ENCODE data around the gene BAAT.
A peak's percentile ranks its signal among the peaks of the same experiment; 100 is the strongest.

BAAT gene

GRCh38 chr9:101398068-101398929, 13.5 kb upstream of the BAAT start, which contains the start of the genes MRPL50 and ZNF189:
MRPL50 (minus strand) TSS chr9:101398618; CDS start chr9:101398592, 26 bp downstream.
ZNF189 (plus strand) TSS chr9:101398851; CDS start chr9:101399157, 306 bp downstream.
- DNase-seq, result peak; percentile 97

DNA sequence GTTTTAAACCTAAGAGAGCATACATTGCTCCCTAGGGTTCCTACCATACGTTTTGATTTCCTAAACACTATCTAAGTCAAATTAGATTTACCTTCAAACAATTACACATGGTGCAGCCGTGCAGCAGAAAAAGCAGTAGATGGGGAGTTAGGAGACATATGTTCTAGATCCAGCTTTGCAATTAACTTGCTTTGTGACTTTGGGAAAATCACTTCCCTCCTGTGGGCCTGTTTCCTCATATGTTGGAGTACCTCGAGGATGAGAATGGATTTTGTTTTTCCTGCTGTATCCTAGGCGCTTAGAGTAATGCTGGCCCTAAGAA, 12.9 kb upstream of the BAAT start:
- DNase-seq, result no peak

GRCh38 chr9:101394687-101395086, 9.9 kb upstream of the BAAT start:
- DNase-seq, result no peak

GRCh38 chr9:101393135-101393534, 8.3 kb upstream of the BAAT start:
- no peak for DNase-seq

- no peak for DNase-seq
Observed at GRCh38 chr9:101388507-101388993, 3.7 kb upstream of the BAAT start.

- peak; percentile 38 for DNase-seq
Observed at GRCh38 chr9:101387871-101388506, 3.2 kb upstream of the BAAT start.

DNA sequence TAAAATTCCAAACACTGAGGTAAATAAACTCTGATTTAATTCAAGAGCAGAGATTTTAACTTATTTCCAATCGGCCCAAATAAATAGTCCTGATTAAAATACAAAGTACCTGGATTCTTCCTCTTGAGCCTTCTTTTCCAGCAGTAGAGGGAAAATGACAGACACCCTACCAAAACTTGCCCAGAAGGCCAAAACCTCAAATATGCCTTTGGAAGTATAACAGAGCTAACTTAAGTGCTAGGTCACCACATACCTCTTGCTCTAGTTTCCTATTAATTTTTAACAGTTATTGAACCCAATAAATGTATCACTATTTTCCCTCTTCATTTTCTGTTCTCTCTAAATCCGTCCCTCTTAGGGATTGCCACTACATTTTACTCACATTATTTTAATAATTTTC, 1.4 kb downstream of the BAAT start:
- no peak for DNase-seq

- DNase-seq, result no peak
Observed at GRCh38 chr9:101381833-101382342, 2.9 kb downstream of the BAAT start.

GRCh38 chr9:101381118-101381517, 3.7 kb downstream of the BAAT start:
- DNase-seq, result no peak

GRCh38 chr9:101380295-101380694, 4.5 kb downstream of the BAAT start:
- DNase-seq, result no peak

- no peak for DNase-seq
Observed at GRCh38 chr9:101376111-101376848, 8.5 kb downstream of the BAAT start.

- DNase-seq, result no peak
Observed at GRCh38 chr9:101375546-101375945, 9.3 kb downstream of the BAAT start.

- no peak for DNase-seq
Observed at GRCh38 chr9:101372327-101373118, 12.3 kb downstream of the BAAT start.

DNA sequence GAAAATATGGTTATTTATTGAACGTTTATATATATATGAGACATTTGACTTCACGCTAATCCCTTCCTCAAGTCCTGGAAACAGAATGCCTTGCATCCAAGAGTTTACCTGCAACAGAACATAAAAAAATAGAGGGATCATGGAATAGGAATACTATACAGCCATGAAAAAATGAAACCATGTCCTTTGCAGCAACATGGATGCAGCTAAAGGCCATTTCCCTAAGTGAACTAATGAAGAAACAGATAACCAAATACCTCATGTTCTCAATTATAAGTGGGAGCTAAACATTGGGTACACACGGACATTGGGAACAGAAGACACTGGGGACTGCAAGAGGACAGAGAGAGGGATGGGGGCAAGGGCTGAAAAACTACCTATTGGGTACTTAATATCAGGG, 13.0 kb downstream of the BAAT start:
- DNase-seq, result no peak

GRCh38 chr9:101369884-101370531, 14.8 kb downstream of the BAAT start:
- DNase-seq, result no peak

DNA sequence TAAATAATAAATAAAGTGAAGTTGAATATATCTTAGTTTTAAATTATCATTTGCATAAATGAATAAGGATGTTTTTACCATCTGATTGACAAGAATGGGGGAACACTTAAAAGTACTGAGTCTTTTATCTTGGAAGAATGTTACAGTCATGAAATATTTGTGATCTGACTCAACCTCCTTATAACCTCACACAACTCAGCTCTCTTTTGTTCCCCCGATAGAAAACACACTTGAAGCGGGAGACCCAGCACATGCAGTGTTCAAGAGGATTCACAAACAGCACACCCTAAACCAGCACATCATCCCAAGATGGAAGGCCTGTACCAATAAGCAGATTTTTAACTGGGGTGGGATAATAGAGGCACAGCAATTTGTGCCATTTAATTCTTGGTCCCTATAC, 15.5 kb downstream of the BAAT start:
- DNase-seq, result no peak

GRCh38 chr9:101367323-101367722, 17.5 kb downstream of the BAAT start:
- no peak for DNase-seq

GRCh38 chr9:101366038-101366756, 18.6 kb downstream of the BAAT start:
- no peak for DNase-seq

- no peak for DNase-seq
Observed at GRCh38 chr9:101365181-101365580, 19.6 kb downstream of the BAAT start.

DNA sequence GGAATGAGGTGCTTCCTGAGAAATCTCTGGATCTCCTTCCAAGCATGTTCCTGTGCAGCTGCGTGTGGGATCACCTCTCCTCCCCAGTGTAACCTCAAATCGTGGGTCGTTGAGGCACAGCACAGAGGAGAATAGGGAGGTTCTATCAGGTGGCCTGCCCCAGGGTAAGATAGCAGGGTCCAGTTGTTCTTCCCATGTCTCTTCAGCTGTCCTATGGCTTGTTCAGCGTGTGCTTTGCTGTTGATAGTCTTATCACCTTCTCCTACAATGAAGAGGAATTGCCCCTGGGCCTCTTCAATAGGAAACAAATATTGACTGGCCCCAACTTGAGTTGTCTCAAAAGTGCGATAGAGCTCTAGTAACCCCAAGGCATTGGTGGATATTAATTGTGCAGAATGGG, 22.4 kb downstream of the BAAT start:
- no peak for DNase-seq

GRCh38 chr9:101360647-101361046, 24.2 kb downstream of the BAAT start:
- DNase-seq, result no peak
